ENCODE results near the gene ERG. TPM values are rescaled to one million over a fixed set of nuclear protein-coding genes. Genes with fewer than 3 reads are reported as not detected.

The ERG gene
- total RNA-seq, 2 donors from 2014 or later = 2.5 to 6.7 TPM

GRCh38 chr21:38350684-38351083 is 147.6 kb downstream of the ERG start:
- intact Hi-C loops (cut with DNase I) = loop anchor here (5.0 to 10.0 kb wide), 2 partner anchors 636 to 673 kb away; no protein-coding TSS in a partner anchor
- no peak for DNase-seq
- no peaks in the 10 kb centered on the region for H3K4me1 ChIP-seq

DNA sequence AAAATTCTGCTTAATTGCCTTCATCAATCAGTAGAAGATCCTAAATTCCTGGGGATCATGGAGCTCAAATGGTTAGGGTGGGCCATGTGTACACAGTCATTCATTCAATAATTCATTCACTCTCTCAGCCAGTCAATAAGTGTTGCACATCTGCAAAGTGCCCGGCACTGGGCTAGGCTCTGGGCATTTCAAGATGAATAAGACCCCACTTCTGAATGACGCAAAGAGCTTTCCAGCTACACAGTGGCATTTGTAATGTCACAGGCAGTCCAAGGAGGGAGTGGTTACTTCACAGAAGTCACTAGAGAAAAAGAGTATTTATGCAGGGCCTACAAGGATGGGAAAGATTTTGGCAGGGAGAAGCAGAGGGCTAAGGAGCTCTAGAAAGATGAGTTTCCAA is 148.3 kb downstream of the ERG start:
- H3K4me3 ChIP-seq = no peak overlapping the region
- no peaks in the 10 kb centered on the region for H3K27me3 ChIP-seq
- intact Hi-C loops (cut with DNase I) = loop anchor here (5.0 to 10.0 kb wide), 2 partner anchors 635 to 673 kb away; no protein-coding TSS in a partner anchor
- H3K9me3 ChIP-seq = no peaks in the 10 kb centered on the region
- no peak overlapping the region for H3K27ac ChIP-seq
- H3K36me3 ChIP-seq = no peaks in the 10 kb centered on the region
- DNase-seq = no peak
- H3K9ac ChIP-seq (ENCODE audit: low read depth in 2 of 2, low read length in 2 of 2) = no peak overlapping the region
- H3K4me1 ChIP-seq = no peaks in the 10 kb centered on the region
- TF ChIP-seq, protein P1, sequence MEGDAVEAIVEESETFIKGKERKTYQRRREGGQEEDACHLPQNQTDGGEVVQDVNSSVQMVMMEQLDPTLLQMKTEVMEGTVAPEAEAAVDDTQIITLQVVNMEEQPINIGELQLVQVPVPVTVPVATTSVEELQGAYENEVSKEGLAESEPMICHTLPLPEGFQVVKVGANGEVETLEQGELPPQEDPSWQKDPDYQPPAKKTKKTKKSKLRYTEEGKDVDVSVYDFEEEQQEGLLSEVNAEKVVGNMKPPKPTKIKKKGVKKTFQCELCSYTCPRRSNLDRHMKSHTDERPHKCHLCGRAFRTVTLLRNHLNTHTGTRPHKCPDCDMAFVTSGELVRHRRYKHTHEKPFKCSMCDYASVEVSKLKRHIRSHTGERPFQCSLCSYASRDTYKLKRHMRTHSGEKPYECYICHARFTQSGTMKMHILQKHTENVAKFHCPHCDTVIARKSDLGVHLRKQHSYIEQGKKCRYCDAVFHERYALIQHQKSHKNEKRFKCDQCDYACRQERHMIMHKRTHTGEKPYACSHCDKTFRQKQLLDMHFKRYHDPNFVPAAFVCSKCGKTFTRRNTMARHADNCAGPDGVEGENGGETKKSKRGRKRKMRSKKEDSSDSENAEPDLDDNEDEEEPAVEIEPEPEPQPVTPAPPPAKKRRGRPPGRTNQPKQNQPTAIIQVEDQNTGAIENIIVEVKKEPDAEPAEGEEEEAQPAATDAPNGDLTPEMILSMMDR (IDR thresholded peaks at IDR 0.05) = no peak

More at GRCh38 chr21:38350684-38351083, 147.6 kb downstream of the ERG start:
- no peak overlapping the region for H3K27ac ChIP-seq
- no peaks in the 10 kb centered on the region for H3K36me3 ChIP-seq
- H3K9ac ChIP-seq (ENCODE audit: low read depth in 2 of 2, low read length in 2 of 2) = no peak overlapping the region
- no peaks in the 10 kb centered on the region for H3K27me3 ChIP-seq
- H3K4me3 ChIP-seq = no peak overlapping the region
- H3K9me3 ChIP-seq = no peaks in the 10 kb centered on the region
- TF ChIP-seq, protein P1 (IDR thresholded peaks at IDR 0.05) = no peak

GRCh38 chr21:38349111-38349746 is 149.0 kb downstream of the ERG start:
- intact Hi-C loops (cut with DNase I) = no loop called here
- no peaks in the 10 kb centered on the region for H3K9me3 ChIP-seq
- H3K4me3 ChIP-seq = no peak overlapping the region
- no peaks in the 10 kb centered on the region for H3K4me1 ChIP-seq
- H3K27me3 ChIP-seq = no peaks in the 10 kb centered on the region
- no peaks in the 10 kb centered on the region for H3K36me3 ChIP-seq
- no peak overlapping the region for H3K9ac ChIP-seq (ENCODE audit: low read depth in 2 of 2, low read length in 2 of 2)
- H3K27ac ChIP-seq = no peak overlapping the region
- DNase-seq = no peak
- TF ChIP-seq, protein P1 (IDR thresholded peaks at IDR 0.05) = no peak

- no peaks in the 10 kb centered on the region for H3K4me1 ChIP-seq
- H3K9me3 ChIP-seq = no peaks in the 10 kb centered on the region
- intact Hi-C loops (cut with DNase I) = no loop called here
- TF ChIP-seq, protein P1 (IDR thresholded peaks at IDR 0.05) = no peak
- DNase-seq = no peak
- H3K36me3 ChIP-seq = no peaks in the 10 kb centered on the region
- H3K27ac ChIP-seq = no peak overlapping the region
- no peaks in the 10 kb centered on the region for H3K27me3 ChIP-seq
- no peak overlapping the region for H3K4me3 ChIP-seq
- H3K9ac ChIP-seq (ENCODE audit: low read depth in 2 of 2, low read length in 2 of 2) = no peak overlapping the region
These were observed 152.0 kb downstream of the ERG start for GRCh38 chr21:38346286-38346685.

GRCh38 chr21:38343691-38344090 is 154.6 kb downstream of the ERG start:
- H3K4me3 ChIP-seq = no peak overlapping the region
- no peaks in the 10 kb centered on the region for H3K36me3 ChIP-seq
- H3K9me3 ChIP-seq = no peaks in the 10 kb centered on the region
- H3K27ac ChIP-seq = no peak overlapping the region
- intact Hi-C loops (cut with DNase I) = no loop called here
- TF ChIP-seq, protein P1 (IDR thresholded peaks at IDR 0.05) = no peak
- no peaks in the 10 kb centered on the region for H3K4me1 ChIP-seq
- DNase-seq = no peak
- no peaks in the 10 kb centered on the region for H3K27me3 ChIP-seq
- no peak overlapping the region for H3K9ac ChIP-seq (ENCODE audit: low read depth in 2 of 2, low read length in 2 of 2)

Data from colonic mucosa (tissue), 4 donors.